A549 (cell line): ENCODE results near the gene MPHOSPH9. TPM values are rescaled to one million over a fixed set of nuclear protein-coding genes. Genes with fewer than 3 reads are reported as not detected.

ENCODE experiments used
- ATAC-seq, 2 experiments: fragments of 200-7000 bp in 1 of 2; fragments of >200 bp in 1 of 2; cut with Nextera tagmentation in 1 of 2; cut with Tn5 transposase in 1 of 2; 3 replicates each; pipeline versions ENCODE4 v1.8.0 to v1.9.1; 2018 to 2020; ENCODE audit warnings: mild to moderate bottlenecking in 1 of 2, moderate library complexity in 1 of 2
- CTCF ChIA-PET: fragments of 300-600 bp; sonication (Branson Sonifier 250); formaldehyde crosslinking; extraction: SDS; loops from one replicate; lab custom pipeline; 2021; ENCODE audit warnings: antibody characterized with exemption, inconsistent platforms; lab: Yijun Ruan, JAX
- POLR2A ChIA-PET: fragments of 350-600 bp; formaldehyde crosslinking; extraction: SDS; loops from one replicate; lab custom pipeline; 2021; ENCODE audit warnings: antibody characterized with exemption, inconsistent platforms; lab: Yijun Ruan, JAX
- DNase-seq, 2 experiments: peaks; one replicate each; pipeline versions ENCODE4 v3.0.0 to v3.0.0-alpha.2; 2011 to 2016; ENCODE audit warnings: low read depth in 1 of 2, low spot score in 1 of 2
- FAIRE-seq: peaks from 2 replicates; lab custom pipeline; 2011; peaks lifted over from hg19 to GRCh38; lab: Jason Lieb, UNC
- H3K27ac ChIP-seq, 2 experiments: fragments of >200 bp; sonication (Bioruptor Twin); formaldehyde crosslinking; 3 replicates each; pipeline ENCODE4 v1.5.1; 2016 to 2017
- H3K4me1 ChIP-seq: fragments of >200 bp; sonication (Bioruptor Twin); formaldehyde crosslinking; 3 replicates; pipeline ENCODE4 v1.6.1; 2016
- H3K4me2 ChIP-seq: fragments of >200 bp; sonication (Bioruptor Twin); formaldehyde crosslinking; 3 replicates; pipeline ENCODE4 v1.6.1; 2016
- H3K4me3 ChIP-seq: fragments of >200 bp; sonication (Bioruptor Twin); formaldehyde crosslinking; 3 replicates; pipeline ENCODE4 v1.5.1; 2016
- H3K9me3 ChIP-seq: fragments of >200 bp; sonication (Bioruptor Twin); formaldehyde crosslinking; 3 replicates; pipeline ENCODE4 v1.6.1; 2016
- CBX2 ChIP-seq: fragments of 200-600 bp; sonication (generic); IDR thresholded peaks from 2 replicates; pipeline ENCODE4 v1.6.1; 2016; ENCODE audit warnings: low read depth, mild to moderate bottlenecking, borderline replicate concordance
- CBX8 ChIP-seq: fragments of 200-600 bp; sonication (generic); IDR thresholded peaks from 2 replicates; pipeline ENCODE4 v1.6.1; 2016
- CEBPB ChIP-seq, 2 experiments: fragments of >200 bp in 1 of 2; sonication (Bioruptor Twin) in 1 of 2; formaldehyde crosslinking in 1 of 2; IDR thresholded peaks; 2 replicates each; pipeline ENCODE4 v1.6.1; 2012 to 2016
- CHD2 ChIP-seq: fragments of 150-350 bp; IDR thresholded peaks from 2 replicates; pipeline ENCODE4 v1.6.1; 2014; ENCODE audit warnings: low read length; ENCODE audit not compliant: partially characterized antibody
- CHD4 ChIP-seq: fragments of 200-600 bp; sonication (generic); IDR thresholded peaks from 2 replicates; pipeline ENCODE4 v1.6.1; 2016; ENCODE audit warnings: antibody characterized with exemption, mild to moderate bottlenecking, borderline replicate concordance
- E2F6 ChIP-seq: IDR thresholded peaks from 2 replicates; pipeline ENCODE4 v1.6.1; 2012; ENCODE audit warnings: low read depth, borderline replicate concordance
- ELK1 ChIP-seq: fragments of 150-350 bp; IDR thresholded peaks from 2 replicates; pipeline ENCODE4 v1.6.1; 2014; ENCODE audit warnings: low read depth, mild to moderate bottlenecking, low read length
- EP300 ChIP-seq, 2 experiments: fragments of >200 bp; sonication (Bioruptor Twin); formaldehyde crosslinking; IDR thresholded peaks; 2 replicates in 1 of 2; 3 replicates in 1 of 2; pipeline ENCODE4 v1.6.1; 2016 to 2017
- ESRRA ChIP-seq: fragments of 150-350 bp; IDR thresholded peaks from 2 replicates; pipeline ENCODE4 v1.6.1; 2014; ENCODE audit warnings: mild to moderate bottlenecking, low read length, borderline replicate concordance
- FOSB ChIP-seq: fragments of 250-450 bp; sonication (Bioruptor Pico); IDR thresholded peaks from 2 replicates; pipeline ENCODE4 v1.5.0; 2020; ENCODE audit warnings: mild to moderate bottlenecking, moderate library complexity
- FOSL2 ChIP-seq, 2 experiments: fragments of 450-650 bp in 1 of 2; fragments of >200 bp in 1 of 2; sonication (Bioruptor Twin) in 1 of 2; formaldehyde crosslinking; IDR thresholded peaks; 2 replicates each; pipeline versions ENCODE4 v1.5.0 to v1.6.1; 2016 to 2020; ENCODE audit warnings: mild to moderate bottlenecking in 1 of 2, moderate library complexity in 1 of 2
- FOXS1 ChIP-seq: fragments of 250-450 bp; sonication (Bioruptor Pico); IDR thresholded peaks from 2 replicates; pipeline ENCODE4 v1.5.0; 2020; ENCODE audit warnings: mild to moderate bottlenecking, moderate library complexity
- GATA3 ChIP-seq: IDR thresholded peaks from 2 replicates; pipeline ENCODE4 v1.6.1; 2012; ENCODE audit warnings: borderline replicate concordance
- HOXA7 ChIP-seq: fragments of 250-450 bp; sonication (Bioruptor Pico); IDR thresholded peaks from 2 replicates; pipeline ENCODE4 v1.5.0; 2020; ENCODE audit warnings: mild to moderate bottlenecking, moderate library complexity
- HOXB13 ChIP-seq: fragments of 250-450 bp; sonication (Bioruptor Pico); IDR thresholded peaks from 2 replicates; pipeline ENCODE4 v1.5.0; 2020; ENCODE audit warnings: low read depth, mild to moderate bottlenecking, moderate library complexity
- HOXB5 ChIP-seq: fragments of 250-450 bp; sonication (Bioruptor Pico); IDR thresholded peaks from 2 replicates; pipeline ENCODE4 v1.5.0; 2020; ENCODE audit warnings: mild to moderate bottlenecking, moderate library complexity
- JUNB ChIP-seq: fragments of >200 bp; sonication (Bioruptor Twin); formaldehyde crosslinking; IDR thresholded peaks from 2 replicates; pipeline ENCODE4 v1.6.1; 2016
- KDM1A ChIP-seq: fragments of 200-600 bp; sonication (generic); IDR thresholded peaks from 2 replicates; pipeline ENCODE4 v1.6.1; 2016; ENCODE audit warnings: low read depth, mild to moderate bottlenecking
- NPAS2 ChIP-seq: fragments of 250-450 bp; sonication (Bioruptor Pico); IDR thresholded peaks from 2 replicates; pipeline ENCODE4 v1.8.0; 2022; ENCODE audit warnings: mild to moderate bottlenecking, moderate library complexity, borderline replicate concordance
- PBX3 ChIP-seq: IDR thresholded peaks from 2 replicates; pipeline ENCODE4 v1.6.1; 2012
- POLR2AphosphoS2 ChIP-seq: conservative IDR thresholded peaks from 2 replicates; pipeline ENCODE4 v1.6.1; 2012; ENCODE audit warnings: low read length, improper control_type of control experiment, inconsistent platforms
- RARB ChIP-seq: fragments of 250-450 bp; sonication (Bioruptor Pico); IDR thresholded peaks from 2 replicates; pipeline ENCODE4 v1.8.0; 2021; ENCODE audit warnings: mild to moderate bottlenecking, moderate library complexity
- RFX5 ChIP-seq: fragments of 450-650 bp; IDR thresholded peaks from 2 replicates; pipeline ENCODE4 v1.7.1; 2014; ENCODE audit warnings: antibody characterized with exemption, mild to moderate bottlenecking, moderate library complexity
- TFCP2L1 ChIP-seq: fragments of 250-450 bp; sonication (Bioruptor Pico); IDR thresholded peaks from 2 replicates; pipeline ENCODE4 v1.5.0; 2021; ENCODE audit warnings: mild to moderate bottlenecking
- WGBS: methylation state at CpG from one replicate; pipeline ENCODE4 v1.1.6; 2017; ENCODE audit errors: missing lambda C conversion rate; 5-methylcytosine and 5-hydroxymethylcytosine counted together
- polyA plus RNA-seq, 4 experiments: library from polyadenylated mRNA; depleted of rRNA in 3 of 4; stranded (reverse); fragments of >200 nt; fragmentation: RNase III in 1 of 4; extraction: RNeasy Plus Mini Kit Qiagen cat#74134 plus additional on column Dnase treatment in 1 of 4; gene quantifications; 2 replicates in 3 of 4; 3 replicates in 1 of 4; pipeline ENCODE4 v1.2.3, GENCODE V29; 2011 to 2017
- TF ChIP-seq, protein P1 (sequence below): fragments of 450-650 bp; IDR thresholded peaks from 2 replicates; pipeline ENCODE4 v1.6.1; 2014; ENCODE audit warnings: antibody characterized with exemption
- TF ChIP-seq, protein P2 (sequence below): IDR thresholded peaks from 2 replicates; pipeline ENCODE4 v1.6.1; 2012

MPHOSPH9 gene
- polyA plus RNA-seq, 2 of the 4 experiments (the other 2 are of a cell fraction): 31.0 to 74.9 TPM

- H3K4me3 ChIP-seq: no peak overlapping the region
- TF ChIP-seq ELK1: no peak
- TF ChIP-seq RARB (CRISPR knock-in tag): no peak
- no peak for TF ChIP-seq PBX3
- no peak for TF ChIP-seq CBX8
- TF ChIP-seq, protein P1, sequence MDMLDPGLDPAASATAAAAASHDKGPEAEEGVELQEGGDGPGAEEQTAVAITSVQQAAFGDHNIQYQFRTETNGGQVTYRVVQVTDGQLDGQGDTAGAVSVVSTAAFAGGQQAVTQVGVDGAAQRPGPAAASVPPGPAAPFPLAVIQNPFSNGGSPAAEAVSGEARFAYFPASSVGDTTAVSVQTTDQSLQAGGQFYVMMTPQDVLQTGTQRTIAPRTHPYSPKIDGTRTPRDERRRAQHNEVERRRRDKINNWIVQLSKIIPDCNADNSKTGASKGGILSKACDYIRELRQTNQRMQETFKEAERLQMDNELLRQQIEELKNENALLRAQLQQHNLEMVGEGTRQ: no peak
- no peak for TF ChIP-seq HOXB13 (CRISPR knock-in tag)
- peak overlapping the region; percentile 89 to 91 for H3K27ac ChIP-seq
- ChIA-PET CTCF (interaction anchor here (0.6 to 8.4 kb wide), 8 partner anchors 9 to 98 kb away, joined by 3 to 48 read pairs (median 4); partner anchors contain the start of gene PITPNM2), POLR2A (interaction anchor here (0.6 to 2.4 kb wide), 3 partner anchors 10 to 174 kb away, joined by 4 to 13 read pairs (median 5); partner anchors contain the start of genes ABCB9, MPHOSPH9, MTRFR and PITPNM2)
- peak overlapping the region; percentile 66 for H3K4me2 ChIP-seq
- H3K9me3 ChIP-seq: no peaks in the 10 kb centered on the region
- peaks cover 53% of the 10 kb centered on the region for H3K4me1 ChIP-seq
- FAIRE-seq (no peak), ATAC-seq (peak; percentile 40 to 51), DNase-seq (peak in 1 of 2 experiments; percentile 64)
- WGBS: 57% methylated on average over 6 of the region's 6 CpGs
These were observed 92.8 kb downstream of the MPHOSPH9 start for GRCh38 chr12:123139926-123140675.

DNA sequence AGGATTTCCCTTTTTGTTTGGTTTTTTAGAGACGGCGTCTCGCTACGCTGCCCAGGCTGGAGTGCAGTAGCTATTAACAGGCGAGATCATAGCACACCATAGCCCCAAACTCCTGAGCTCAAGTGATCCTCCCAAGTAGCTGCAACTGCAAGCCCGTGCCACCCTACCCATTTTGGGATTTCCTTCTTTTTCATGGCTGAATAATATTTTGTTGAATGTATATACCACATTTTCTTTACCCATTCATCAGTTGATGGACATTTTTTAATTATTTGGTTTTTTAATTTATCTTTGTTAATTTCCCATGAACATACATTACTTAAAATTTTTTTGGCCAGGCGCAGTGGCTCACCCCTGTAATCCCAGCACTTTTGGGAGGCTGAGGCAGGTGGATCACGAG lies 97.3 kb downstream of the MPHOSPH9 start:
- Histone ChIP-seq H3K4me3 (no peak overlapping the region), H3K4me2 (no peak overlapping the region), H3K27ac (no peak overlapping the region), H3K9me3 (no peaks in the 10 kb centered on the region), H3K4me1 (peaks cover 44% of the 10 kb centered on the region)
- FAIRE-seq (no peak), ATAC-seq (no peak), DNase-seq (no peak)
- CTCF ChIA-PET: interaction anchor here (1.5 to 2.5 kb wide), 3 partner anchors 8 to 92 kb away, joined by 4 to 9 read pairs (median 4); no protein-coding TSS in a partner anchor
- WGBS: 72% methylated on average over 8 of the region's 8 CpGs
- POLR2A ChIA-PET: interaction anchor here (0.7 kb wide), 1 partner anchor 64 kb away, joined by 3 read pairs; no protein-coding TSS in a partner anchor
- TF ChIP-seq RFX5 (no peak), CHD2 (no peak), FOSB (CRISPR knock-in tag) (no peak), CBX2 (no peak), HOXB13 (CRISPR knock-in tag) (no peak), HOXB5 (CRISPR knock-in tag) (no peak), NPAS2 (CRISPR knock-in tag) (no peak)
- TF ChIP-seq, protein P1: no peak

DNA sequence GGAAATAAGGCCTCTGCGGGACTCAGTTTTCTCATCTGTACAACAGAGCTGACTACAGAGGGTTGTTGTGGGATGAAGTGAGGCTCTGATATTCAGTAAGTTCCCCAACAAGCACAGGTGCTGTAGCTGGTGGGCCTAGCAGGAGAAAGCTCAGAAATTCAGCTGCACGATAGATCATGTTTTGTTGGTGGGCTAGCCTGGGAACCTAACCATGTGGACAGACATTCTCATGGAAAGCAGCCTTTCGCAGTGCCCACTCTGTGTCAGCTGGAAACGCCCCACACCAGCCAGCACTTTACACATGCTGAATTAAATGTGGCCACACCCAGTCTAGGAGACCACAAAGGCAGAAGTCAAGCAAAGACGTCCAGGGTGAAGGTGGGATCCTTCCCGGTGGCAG lies 98.1 kb downstream of the MPHOSPH9 start:
- TF ChIP-seq CHD2 (no peak), KDM1A (no peak), GATA3 (no peak), CHD4 (no peak), E2F6 (no peak), FOSL2 (IDR thresholded peaks at IDR 0.05) (no peak), FOSL2 (CRISPR knock-in tag; IDR thresholded peaks at IDR 0.05) (no peak), POLR2AphosphoS2 (no peak), FOXS1 (CRISPR knock-in tag) (no peak), JUNB (no peak), HOXB13 (CRISPR knock-in tag) (no peak), HOXA7 (CRISPR knock-in tag) (no peak), EP300 (IDR thresholded peaks at IDR 0.05) (no peak), TFCP2L1 (CRISPR knock-in tag) (no peak), CEBPB (IDR thresholded peaks at IDR 0.05) (no peak), ESRRA (no peak)
- TF ChIP-seq, protein P2, sequence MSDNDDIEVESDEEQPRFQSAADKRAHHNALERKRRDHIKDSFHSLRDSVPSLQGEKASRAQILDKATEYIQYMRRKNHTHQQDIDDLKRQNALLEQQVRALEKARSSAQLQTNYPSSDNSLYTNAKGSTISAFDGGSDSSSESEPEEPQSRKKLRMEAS: no peak
- H3K4me1 ChIP-seq: peaks cover 36% of the 10 kb centered on the region
- ChIA-PET POLR2A (no interaction called here), CTCF (interaction anchor here (1.5 to 2.5 kb wide), 3 partner anchors 9 to 92 kb away, joined by 4 to 9 read pairs (median 4); no protein-coding TSS in a partner anchor)
- H3K4me3 ChIP-seq: no peak overlapping the region
- FAIRE-seq (no peak), ATAC-seq (no peak), DNase-seq (no peak)
- peak overlapping the region in 1 of 2 experiments; percentile 50; a peak in 2 of 6 replicates for H3K27ac ChIP-seq
- no peak overlapping the region for H3K4me2 ChIP-seq
- H3K9me3 ChIP-seq: no peaks in the 10 kb centered on the region
- 95% methylated on average over 6 of the region's 6 CpGs for WGBS
